NB4 (cell line): ENCODE measurements around the gene LRRC10.

Experiments used
- POLR2A ChIP-seq: IDR thresholded peaks from 2 replicates; pipeline ENCODE4 v1.6.1; 2011; ENCODE audit warnings: mild to moderate bottlenecking; ENCODE audit not compliant: insufficient read length; ENCODE audit errors: extremely low read depth
- TF ChIP-seq, protein P1 (sequence below): IDR thresholded peaks from one replicate; pipeline ENCODE4 v1.5.1; 2012; ENCODE audit warnings: low read depth, low read length

DNA sequence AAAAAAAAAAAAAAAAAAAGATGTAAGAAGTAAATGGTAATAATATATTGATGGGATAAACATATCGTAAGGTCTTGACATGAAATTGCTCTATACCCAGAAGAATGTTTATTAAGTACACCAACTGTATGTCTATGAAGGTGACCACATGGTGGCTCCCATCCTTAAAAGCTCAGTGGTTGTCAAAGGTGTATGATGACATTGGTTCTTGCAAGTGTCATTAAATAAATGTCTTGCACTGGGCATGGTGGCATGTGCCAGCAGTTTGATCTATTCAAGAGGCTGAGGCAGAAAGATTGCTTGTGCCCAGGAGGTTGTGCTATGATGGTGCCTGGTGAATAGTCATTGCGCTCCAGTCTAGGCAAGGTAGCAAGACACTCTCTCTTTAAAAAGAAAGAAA, 15.0 kb downstream of the LRRC10 start:
- TF ChIP-seq, protein P1, sequence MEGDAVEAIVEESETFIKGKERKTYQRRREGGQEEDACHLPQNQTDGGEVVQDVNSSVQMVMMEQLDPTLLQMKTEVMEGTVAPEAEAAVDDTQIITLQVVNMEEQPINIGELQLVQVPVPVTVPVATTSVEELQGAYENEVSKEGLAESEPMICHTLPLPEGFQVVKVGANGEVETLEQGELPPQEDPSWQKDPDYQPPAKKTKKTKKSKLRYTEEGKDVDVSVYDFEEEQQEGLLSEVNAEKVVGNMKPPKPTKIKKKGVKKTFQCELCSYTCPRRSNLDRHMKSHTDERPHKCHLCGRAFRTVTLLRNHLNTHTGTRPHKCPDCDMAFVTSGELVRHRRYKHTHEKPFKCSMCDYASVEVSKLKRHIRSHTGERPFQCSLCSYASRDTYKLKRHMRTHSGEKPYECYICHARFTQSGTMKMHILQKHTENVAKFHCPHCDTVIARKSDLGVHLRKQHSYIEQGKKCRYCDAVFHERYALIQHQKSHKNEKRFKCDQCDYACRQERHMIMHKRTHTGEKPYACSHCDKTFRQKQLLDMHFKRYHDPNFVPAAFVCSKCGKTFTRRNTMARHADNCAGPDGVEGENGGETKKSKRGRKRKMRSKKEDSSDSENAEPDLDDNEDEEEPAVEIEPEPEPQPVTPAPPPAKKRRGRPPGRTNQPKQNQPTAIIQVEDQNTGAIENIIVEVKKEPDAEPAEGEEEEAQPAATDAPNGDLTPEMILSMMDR = no peak
- no peak for TF ChIP-seq POLR2A
